Measurements from ENCODE around the gene FOXP4.

FOXP4 gene

GRCh38 chr6:41649596-41649995, 103.4 kb downstream of the FOXP4 start:
- no peak for DNase-seq

- no peak for DNase-seq
These were observed 103.9 kb downstream of the FOXP4 start for GRCh38 chr6:41650120-41650519.

- DNase-seq, result no peak
These were observed 105.2 kb downstream of the FOXP4 start for GRCh38 chr6:41651246-41651961.

All from T-helper 1 cell (primary cell).